GM12874 (cell line): ENCODE data around the gene PRSS36.

Experiments used
- CTCF ChIP-seq: IDR thresholded peaks from 2 replicates; pipeline ENCODE4 v1.5.1; 2011; ENCODE audit warnings: low read depth, mild to moderate bottlenecking, control low read depth, low read length, moderate library complexity; ENCODE audit not compliant: insufficient read depth

The PRSS36 gene

GRCh38 chr16:31149894-31150890 lies at the start of gene PRSS36:
TSS of gene PRSS36 (minus strand) at chr16:31150066. CDS start at chr16:31150035, 31 bp downstream.
- TF ChIP-seq CTCF = no peak

GRCh38 chr16:31199430-31200041 lies 49.7 kb upstream of the PRSS36 start:
- TF ChIP-seq CTCF = no peak

- TF ChIP-seq CTCF = no peak
Measured at GRCh38 chr16:31198207-31198882, 48.5 kb upstream of the PRSS36 start.

GRCh38 chr16:31196324-31197088 lies 46.6 kb upstream of the PRSS36 start:
- TF ChIP-seq CTCF = no peak

GRCh38 chr16:31194898-31195297 lies 45.0 kb upstream of the PRSS36 start:
- TF ChIP-seq CTCF = no peak

GRCh38 chr16:31193874-31194273 lies 44.0 kb upstream of the PRSS36 start:
- TF ChIP-seq CTCF = no peak
